Ectodermal cell (in vitro differentiated cells): ENCODE measurements around the gene KRT7.

Source experiments
- H3K27ac ChIP-seq: 2 replicates; pipeline ENCODE4 v1.7.0; 2013; ENCODE audit warnings: mild to moderate bottlenecking, low read depth, low read length; ENCODE audit not compliant: insufficient read depth, poor library complexity, severe bottlenecking
- H3K27me3 ChIP-seq: 2 replicates; pipeline ENCODE4 v1.7.0; 2013; ENCODE audit warnings: mild to moderate bottlenecking, low read length; ENCODE audit not compliant: insufficient read depth, control insufficient read depth, poor library complexity, severe bottlenecking
- H3K36me3 ChIP-seq: one replicate; pipeline ENCODE4 v1.7.0; 2013; ENCODE audit warnings: low read length; ENCODE audit not compliant: control insufficient read depth, insufficient read depth
- H3K4me1 ChIP-seq: one replicate; pipeline ENCODE4 v1.7.0; 2013; ENCODE audit warnings: low read length; ENCODE audit not compliant: control insufficient read depth, insufficient read depth
- H3K4me3 ChIP-seq: 2 replicates; pipeline ENCODE4 v1.7.0; 2013; ENCODE audit warnings: low read depth, low read length, control low read depth; ENCODE audit not compliant: insufficient read depth
- H3K9me3 ChIP-seq: 2 replicates; pipeline ENCODE4 v1.7.0; 2013; ENCODE audit warnings: mild to moderate bottlenecking, low read length, moderate library complexity; ENCODE audit not compliant: control insufficient read depth
- WGBS, 2 experiments: methylation state at CpG; one replicate each; pipeline ENCODE4 v1.1.7; 2013; ENCODE audit warnings: missing lambda C conversion rate in 2 of 2; 5-methylcytosine and 5-hydroxymethylcytosine counted together

Gene KRT7

DNA sequence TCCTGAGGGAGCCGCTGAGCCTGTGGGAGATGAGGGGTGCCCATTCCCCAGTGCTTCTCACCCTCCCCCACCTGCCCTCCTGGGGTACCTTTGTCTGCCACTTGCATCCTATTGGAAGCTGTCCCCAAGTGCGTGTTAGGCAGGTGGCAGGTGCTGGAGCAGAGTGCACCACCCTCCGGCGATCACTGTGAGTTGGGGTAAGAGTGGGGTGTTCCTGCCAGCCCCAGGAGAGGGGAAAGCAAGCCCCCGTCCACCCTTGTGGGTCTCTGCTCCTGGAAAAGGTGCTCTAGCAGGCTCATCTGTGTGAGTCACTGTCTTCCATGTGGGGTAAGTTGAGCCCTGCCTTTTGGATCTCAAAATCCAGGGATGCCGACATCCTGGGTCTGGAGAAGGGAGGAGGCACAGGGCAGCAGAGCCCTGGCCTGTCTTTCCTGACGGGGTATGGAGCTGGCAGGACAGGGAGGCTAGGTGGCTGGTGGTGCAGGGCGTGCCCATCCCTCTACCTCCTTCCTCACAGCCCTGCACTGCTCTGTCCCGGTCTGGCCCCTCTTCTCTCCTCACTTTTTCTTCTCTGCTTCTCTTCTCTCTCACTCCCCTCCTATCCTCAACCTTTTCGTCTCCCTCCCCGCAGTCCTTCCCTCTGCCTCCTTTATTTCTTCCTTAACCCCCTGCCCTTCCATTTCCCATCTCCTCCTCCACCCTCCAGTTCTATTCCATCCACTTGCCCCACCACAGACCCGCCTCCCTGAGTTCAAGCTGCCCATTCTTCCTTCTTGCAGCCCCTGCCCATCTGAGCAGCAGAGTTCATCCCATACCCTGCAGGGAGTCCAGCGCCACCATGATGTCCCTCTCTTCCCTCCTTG is 20.1 kb upstream of the KRT7 start:
- Histone ChIP-seq H3K27ac (no peak overlapping the region), H3K9me3 (no peaks in the 10 kb centered on the region), H3K27me3 (no peaks in the 10 kb centered on the region), H3K4me1 (no peaks in the 10 kb centered on the region), H3K4me3 (no peak overlapping the region), H3K36me3 (no peaks in the 10 kb centered on the region)
- WGBS, 2 experiments: 81 to 85% methylated on average over 13 of the region's 13 CpGs

DNA sequence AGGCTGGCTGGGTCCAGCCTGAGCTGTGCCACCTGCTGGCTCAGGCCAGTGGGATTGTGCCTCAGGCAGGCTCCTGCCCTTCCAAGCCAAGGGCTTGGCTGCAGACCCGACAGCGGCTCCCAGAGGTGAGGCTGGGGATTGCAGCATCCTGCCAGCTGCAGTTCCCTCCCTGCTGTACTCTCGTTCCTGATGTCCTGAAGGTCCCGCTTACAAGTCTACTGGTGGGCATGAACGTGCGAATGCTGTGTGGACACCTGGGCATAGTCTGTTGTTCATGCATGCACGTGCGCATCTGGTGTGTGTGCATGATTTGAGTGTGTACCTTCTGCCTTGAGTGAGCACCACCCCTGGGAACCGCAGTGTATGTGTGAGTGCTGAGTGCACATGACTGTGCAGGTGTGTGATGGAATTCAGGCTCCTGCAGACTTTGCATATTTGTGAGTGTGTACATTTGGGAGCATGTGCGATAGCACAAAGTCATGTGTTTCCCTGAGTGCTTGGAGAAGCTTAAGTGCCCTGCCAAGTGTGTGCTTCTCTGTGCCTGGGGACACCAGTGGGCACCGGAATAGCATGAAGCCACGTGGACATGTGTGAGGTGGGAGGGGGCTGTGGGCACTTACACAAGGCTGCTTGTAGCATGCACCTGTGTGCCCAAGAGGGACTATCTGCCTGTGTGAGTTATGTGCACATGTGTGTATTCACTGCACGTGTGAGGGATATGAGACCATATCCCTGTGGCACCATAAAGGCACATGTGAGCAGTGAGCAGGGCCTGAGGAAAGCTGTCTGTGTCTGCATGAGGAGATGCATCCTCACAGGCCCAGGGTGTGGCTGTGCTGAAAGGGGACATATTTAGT is 19.3 kb upstream of the KRT7 start:
- Histone ChIP-seq H3K4me1 (no peaks in the 10 kb centered on the region), H3K27me3 (no peaks in the 10 kb centered on the region), H3K4me3 (no peak overlapping the region), H3K27ac (no peak overlapping the region), H3K36me3 (no peaks in the 10 kb centered on the region), H3K9me3 (no peaks in the 10 kb centered on the region)
- WGBS, 2 experiments: 46% methylated on average over 13 of the region's 13 CpGs

DNA sequence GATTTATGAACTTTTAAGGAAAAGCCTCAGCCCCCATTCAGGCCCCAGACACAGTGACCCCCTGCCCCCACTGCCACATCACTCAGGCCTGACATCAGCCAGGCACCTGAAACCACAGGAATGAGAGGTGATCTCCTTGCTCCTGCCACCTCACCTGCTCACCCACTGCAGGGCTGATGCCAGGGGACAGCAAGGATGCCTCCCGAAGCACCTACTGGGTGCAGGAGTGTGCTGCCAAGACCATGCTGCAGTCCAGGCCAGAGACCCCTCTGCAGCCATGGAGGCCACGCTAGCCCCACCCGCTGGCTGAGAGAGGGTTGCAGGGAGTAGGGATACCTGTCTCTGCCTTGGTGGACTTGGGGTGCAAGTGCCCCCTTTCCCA is 18.6 kb upstream of the KRT7 start:
- no peaks in the 10 kb centered on the region for H3K9me3 ChIP-seq
- H3K4me1 ChIP-seq: no peaks in the 10 kb centered on the region
- H3K27me3 ChIP-seq: no peaks in the 10 kb centered on the region
- WGBS, 2 experiments: 82 to 87% methylated on average over 3 of the region's 3 CpGs
- no peak overlapping the region for H3K4me3 ChIP-seq
- no peaks in the 10 kb centered on the region for H3K36me3 ChIP-seq
- no peak overlapping the region for H3K27ac ChIP-seq

DNA sequence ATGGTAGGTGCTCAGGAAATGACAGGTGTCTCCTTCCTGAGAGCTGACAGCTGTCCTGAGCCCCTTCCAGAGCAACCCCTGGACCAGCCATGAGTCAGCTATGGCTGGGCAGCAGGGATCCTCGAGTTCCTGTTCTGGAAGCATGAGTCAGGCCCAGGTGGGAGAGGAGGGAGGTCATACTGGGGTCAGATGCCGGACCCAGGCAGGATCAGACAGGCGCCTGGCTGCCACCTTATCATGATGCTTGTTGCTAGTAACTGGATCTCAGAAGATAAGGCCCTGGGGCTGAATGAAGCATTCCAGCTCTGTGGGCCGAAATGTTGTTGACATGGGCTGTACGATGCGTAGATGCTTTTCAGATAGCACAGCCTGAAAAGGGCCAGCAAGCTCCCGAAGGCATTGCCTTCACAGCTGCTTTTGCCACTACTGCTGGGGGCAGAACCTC is 17.4 kb upstream of the KRT7 start:
- H3K27ac ChIP-seq: no peak overlapping the region
- H3K4me3 ChIP-seq: no peak overlapping the region
- 85 to 86% methylated on average over 7 of the region's 7 CpGs for WGBS, 2 experiments
- no peaks in the 10 kb centered on the region for H3K36me3 ChIP-seq
- no peaks in the 10 kb centered on the region for H3K9me3 ChIP-seq
- H3K4me1 ChIP-seq: no peaks in the 10 kb centered on the region
- H3K27me3 ChIP-seq: no peaks in the 10 kb centered on the region

DNA sequence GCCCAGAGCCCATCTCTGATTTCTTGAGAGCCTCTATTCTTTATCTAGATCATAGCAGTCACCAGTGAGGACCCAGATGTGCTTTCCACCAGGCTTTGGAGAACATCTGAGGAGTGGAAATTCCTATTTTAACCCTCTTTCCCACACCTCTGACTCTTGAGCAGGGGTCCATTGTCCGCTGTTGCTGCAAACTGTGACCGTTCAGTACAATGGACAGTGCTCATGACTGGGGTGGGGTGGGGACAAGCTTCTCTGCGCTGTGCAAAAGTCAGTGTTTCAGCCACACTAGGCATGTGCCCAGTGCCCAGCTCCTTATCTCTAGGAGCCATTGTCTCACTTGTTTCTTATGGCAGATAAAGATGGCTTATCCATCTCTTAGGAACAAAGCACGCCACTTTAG is 16.9 kb upstream of the KRT7 start:
- no peaks in the 10 kb centered on the region for H3K4me1 ChIP-seq
- H3K4me3 ChIP-seq: no peak overlapping the region
- H3K27me3 ChIP-seq: no peaks in the 10 kb centered on the region
- H3K9me3 ChIP-seq: no peaks in the 10 kb centered on the region
- no peaks in the 10 kb centered on the region for H3K36me3 ChIP-seq
- 75 to 83% methylated on average over 4 of the region's 4 CpGs for WGBS, 2 experiments
- no peak overlapping the region for H3K27ac ChIP-seq

DNA sequence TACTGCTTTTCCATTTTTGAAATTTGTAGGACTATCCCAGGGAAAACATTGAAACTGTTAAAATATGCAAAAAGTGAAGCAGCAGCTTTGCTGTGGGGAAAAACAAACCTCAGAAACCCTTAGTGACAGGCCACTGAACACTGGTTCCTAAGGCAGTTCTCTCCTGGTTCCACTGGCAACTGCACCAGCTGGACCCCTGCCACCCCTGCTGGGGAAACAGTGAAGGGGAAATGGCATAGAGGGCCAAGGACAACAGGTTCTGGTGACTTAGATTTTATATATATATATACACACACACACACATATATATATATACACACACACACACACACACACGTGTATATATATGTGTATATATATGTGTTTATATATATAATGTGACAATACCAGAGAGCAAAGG is 16.2 kb upstream of the KRT7 start:
- WGBS, 2 experiments: no CpG with 5 or more reads among the region's 1 CpG
- H3K36me3 ChIP-seq: no peaks in the 10 kb centered on the region
- no peak overlapping the region for H3K27ac ChIP-seq
- no peaks in the 10 kb centered on the region for H3K9me3 ChIP-seq
- no peaks in the 10 kb centered on the region for H3K4me1 ChIP-seq
- H3K4me3 ChIP-seq: no peak overlapping the region
- H3K27me3 ChIP-seq: peaks cover 4% of the 10 kb centered on the region

DNA sequence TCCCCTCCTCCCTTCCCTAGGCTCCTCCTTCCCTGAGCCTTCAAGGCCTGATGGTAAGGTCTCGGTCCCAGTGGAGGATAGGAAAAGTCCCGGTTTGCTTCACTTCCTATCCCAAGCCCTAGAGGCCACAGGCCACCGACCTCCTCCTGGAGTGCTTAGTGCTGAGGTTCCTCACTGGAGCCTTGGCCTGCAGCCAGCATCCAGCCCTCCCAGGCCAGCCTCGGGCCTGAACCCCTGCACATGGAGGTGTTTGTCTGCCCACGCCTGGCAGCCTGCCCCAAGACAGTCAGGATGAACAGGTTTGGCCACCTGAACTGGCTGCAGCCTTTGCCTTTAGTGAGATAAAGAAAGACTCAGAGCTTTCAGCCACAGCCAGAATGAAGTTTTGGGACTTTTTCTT is 15.8 kb upstream of the KRT7 start:
- Histone ChIP-seq H3K27ac (no peak overlapping the region), H3K9me3 (no peaks in the 10 kb centered on the region), H3K27me3 (peaks cover 6% of the 10 kb centered on the region), H3K4me1 (no peaks in the 10 kb centered on the region), H3K4me3 (no peak overlapping the region), H3K36me3 (no peaks in the 10 kb centered on the region)
- WGBS, 2 experiments: 66% methylated on average over 5 of the region's 5 CpGs

DNA sequence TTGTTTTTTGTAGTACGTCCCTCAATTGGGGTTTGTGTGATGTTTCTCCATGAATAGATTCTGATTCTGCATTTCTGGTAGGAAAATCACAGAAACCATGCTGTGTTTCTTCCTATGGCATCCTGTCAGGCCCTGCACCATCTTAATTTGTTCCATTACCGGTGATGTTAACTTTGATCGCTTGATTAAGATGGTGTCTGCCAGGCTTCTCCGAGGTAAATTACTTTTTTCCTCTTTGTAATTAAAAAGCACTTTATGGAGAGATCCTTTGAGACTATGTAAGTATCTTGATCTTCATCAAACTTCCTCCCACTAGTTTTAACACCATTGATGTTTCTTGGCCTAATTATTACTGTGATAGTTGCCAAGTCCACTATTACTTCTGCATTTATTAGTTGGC is 15.0 kb upstream of the KRT7 start:
- Histone ChIP-seq H3K4me3 (no peak overlapping the region), H3K4me1 (no peaks in the 10 kb centered on the region), H3K27ac (no peak overlapping the region), H3K27me3 (peaks cover 6% of the 10 kb centered on the region), H3K36me3 (no peaks in the 10 kb centered on the region), H3K9me3 (no peaks in the 10 kb centered on the region)
- WGBS, 2 experiments: 92% methylated on average over 4 of the region's 4 CpGs

DNA sequence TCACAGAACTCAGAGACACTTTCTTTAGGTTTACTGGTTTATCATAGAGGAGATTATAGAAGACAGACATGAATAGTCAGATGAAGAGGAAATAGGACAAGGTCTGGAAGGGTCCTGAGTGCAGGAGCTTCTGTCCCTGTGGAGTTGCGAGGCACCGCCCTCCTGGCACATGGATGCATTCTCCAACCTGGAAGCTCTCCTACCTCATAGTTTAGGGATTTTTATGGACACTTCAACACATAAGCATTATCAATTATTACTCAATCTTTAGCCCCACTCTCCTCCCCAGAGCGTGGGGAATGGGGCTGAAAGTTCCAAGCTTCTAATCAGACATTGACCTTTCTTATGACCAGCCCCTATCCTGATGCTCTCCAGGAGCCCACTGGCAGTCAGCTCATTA is 12.6 kb upstream of the KRT7 start:
- Histone ChIP-seq H3K36me3 (no peaks in the 10 kb centered on the region), H3K4me1 (no peaks in the 10 kb centered on the region), H3K27me3 (peaks cover 6% of the 10 kb centered on the region), H3K9me3 (no peaks in the 10 kb centered on the region), H3K4me3 (no peak overlapping the region), H3K27ac (no peak overlapping the region)
- 91 to 93% methylated on average over 3 of the region's 3 CpGs for whole genome bisulfite sequencing, 2 experiments

DNA sequence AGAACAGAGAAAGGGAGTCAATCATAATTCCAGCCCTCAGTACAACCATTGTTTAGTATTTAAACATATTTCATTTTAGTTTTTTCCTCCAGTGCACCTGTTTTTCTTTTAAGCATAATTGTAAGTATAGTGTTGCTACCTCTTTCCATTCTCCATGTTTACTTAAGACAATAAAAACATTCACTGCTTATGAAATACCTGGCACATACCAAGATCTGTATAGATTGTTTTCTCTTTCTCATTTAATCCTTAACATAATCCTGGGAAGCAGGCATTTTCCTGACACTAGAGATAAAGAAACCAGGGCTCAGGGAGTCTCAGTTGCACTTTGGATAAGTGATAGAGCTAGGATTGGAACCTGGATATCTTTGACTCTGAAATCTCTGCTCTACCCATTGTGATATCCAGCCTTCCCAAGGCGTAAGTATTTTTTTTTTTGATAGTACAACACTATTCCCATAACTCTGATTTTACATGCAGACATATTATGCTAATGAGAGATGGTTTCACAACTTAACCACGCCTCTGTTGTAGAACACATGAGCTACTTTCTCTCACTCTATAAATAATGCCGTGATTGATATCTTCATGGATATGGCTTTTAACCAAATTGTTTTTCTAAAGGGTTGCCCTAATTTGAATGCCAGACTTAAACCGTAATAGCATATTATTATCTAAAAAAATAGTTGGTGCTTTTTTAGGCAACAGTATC is 11.8 kb upstream of the KRT7 start:
- H3K36me3 ChIP-seq: no peaks in the 10 kb centered on the region
- no peaks in the 10 kb centered on the region for H3K9me3 ChIP-seq
- 94 to 100% methylated on average over 3 to 4 of the region's 4 CpGs for WGBS, 2 experiments
- H3K27ac ChIP-seq: no peak overlapping the region
- no peak overlapping the region for H3K4me3 ChIP-seq
- no peaks in the 10 kb centered on the region for H3K4me1 ChIP-seq
- H3K27me3 ChIP-seq: peaks cover 6% of the 10 kb centered on the region
